Activated CD8-positive, alpha-beta memory T cell treated with anti-CD3 and anti-CD28 coated beads, Interleukin-2, amount 50 U/mL, for 1 hour (primary cell): ENCODE data around the gene MTTP.
"Not testable (repeated sequence)": the region's sequence is repeated elsewhere in the genome, so short reads cannot be mapped to it uniquely, and the experiment has no call there.

Experiments
- DNase-seq: peaks from one replicate; pipeline ENCODE4 v3.0.0-alpha.2; 2020; ENCODE audit errors: extremely low read depth

Gene MTTP

DNA sequence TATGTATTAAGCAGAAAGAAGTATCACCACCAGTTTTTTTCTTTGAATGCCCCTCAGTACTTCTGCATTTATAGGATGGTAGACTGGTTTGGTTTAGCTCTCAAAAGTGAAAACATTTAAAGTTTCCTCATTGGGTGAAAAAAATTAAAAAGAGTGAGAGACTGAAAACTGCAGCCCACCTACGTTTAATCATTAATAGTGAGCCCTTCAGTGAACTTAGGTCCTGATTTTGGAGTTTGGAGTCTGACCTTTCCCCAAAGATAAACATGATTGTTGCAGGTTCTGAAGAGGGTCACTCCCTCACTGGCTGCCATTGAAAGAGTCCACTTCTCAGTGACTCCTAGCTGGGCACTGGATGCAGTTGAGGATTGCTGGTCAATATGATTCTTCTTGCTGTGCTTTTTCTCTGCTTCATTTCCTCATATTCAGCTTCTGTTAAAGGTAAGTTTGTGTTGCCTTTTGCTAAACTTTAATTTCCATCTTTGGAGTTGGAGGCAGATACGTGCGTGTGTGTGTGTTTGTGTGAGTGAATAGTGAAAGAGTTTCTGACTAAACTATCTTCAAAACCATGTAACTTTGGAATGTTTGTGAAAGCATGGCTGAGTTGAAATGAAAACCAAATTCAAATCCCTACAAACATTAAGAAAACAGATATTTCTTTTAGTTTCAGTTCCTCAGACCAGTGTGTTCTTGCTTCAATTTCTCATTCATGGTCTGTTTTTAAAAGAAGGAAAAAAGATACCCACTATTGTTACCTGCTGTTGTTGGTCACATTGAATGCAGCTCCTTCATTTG lies at the start of gene MTTP:
MTTP (plus strand) TSS at position 295 of the 795 bp plus-strand sequence; CDS start at position 381, 86 bp downstream.
- DNase-seq, result no peak

DNA sequence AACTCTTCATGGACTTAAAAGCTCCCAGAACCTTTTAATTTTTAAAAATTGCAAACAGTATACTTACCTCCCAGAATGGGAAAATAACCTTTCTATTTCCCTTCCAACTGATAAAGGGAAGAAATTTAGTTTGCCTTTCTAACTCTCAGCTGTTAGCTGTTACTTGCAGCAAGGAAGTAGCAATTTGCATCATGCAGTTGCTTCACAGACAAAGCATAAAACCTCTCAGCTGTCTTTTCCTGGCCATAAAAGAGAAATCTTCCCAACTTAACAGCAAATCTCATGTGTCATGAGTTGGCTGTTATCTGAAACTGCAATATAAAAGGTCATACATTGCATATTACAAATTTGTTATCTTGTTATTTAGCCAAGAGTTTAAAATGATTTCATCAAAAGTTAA lies 45.4 kb upstream of the MTTP start:
- no peak for DNase-seq

DNA sequence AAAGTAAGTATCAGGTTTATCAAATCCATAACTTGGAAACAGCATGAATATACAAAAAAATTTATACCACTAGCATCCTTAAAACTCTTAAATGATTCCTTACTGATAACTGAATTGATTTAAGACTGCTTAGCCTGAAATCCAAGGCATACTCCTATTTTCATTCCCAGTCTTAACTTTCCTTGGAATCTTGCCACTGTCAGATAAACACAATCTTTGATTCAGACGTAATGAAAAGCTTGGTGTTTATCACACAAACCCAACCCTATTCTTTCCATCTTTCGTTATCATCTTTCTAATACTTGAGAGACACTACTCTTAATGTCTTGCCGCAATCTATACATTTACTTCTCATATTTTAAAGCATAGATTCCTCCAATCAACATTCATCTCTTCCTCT lies 44.7 kb upstream of the MTTP start:
- DNase-seq, result no peak

DNA sequence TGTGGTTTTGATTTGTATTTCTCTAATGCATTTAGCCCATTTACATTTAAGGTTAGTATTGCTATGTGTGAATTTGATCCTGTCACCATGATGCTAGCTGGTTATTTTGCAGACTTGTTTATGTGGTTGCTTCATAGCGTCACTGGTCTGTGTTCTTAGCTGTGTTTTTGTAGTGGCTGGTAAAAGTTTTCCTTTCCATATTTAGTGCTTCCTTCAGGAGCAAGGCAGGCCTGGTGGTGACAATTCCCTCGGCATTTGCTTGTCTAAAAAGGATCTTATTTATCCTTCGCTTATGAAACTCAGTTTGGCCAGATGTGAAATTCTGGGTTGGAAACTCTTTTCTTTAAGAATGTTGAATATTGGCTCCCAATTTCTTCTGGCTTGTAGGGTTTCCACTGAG lies 39.9 kb upstream of the MTTP start:
- DNase-seq, result not testable (repeated sequence)

DNA sequence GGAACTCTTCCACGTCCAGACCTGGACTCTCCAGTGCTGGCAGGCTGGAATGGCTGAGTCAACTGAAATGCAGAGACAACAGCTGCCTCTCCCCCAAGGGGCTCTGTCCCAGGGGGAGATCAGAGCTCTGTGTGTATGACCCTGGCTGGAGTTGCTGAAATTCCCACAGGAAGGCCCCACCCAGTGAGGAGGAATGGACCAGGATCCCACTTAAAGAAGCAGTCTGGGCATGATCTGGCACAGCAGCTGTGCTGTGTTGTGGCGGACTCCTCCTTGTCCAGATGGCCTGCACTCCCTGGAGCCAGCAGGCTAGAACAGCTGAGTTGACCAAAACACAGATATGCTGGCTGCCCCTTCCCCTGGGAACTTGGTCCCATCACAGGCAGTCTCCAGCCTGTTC lies 38.4 kb upstream of the MTTP start:
- no peak for DNase-seq

DNA sequence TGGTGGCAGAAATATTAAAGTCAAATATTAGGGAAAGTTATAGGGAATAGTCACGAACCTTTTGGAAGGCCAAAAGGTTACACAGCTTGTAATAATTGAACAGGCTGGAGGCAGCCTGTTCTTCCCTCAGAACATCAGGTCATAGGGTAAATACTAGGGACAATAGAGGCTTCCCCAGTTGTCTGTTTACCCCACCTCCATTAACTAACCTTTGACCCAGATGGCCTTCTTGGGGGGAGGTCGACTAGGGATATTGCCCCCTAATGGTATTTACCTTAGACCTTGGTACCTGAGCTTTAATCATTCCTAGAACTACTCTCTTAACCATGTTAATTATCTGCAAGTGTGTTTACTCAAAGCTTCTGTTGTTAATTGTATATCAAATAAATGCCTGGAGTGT lies 37.8 kb upstream of the MTTP start:
- DNase-seq, result no peak

DNA sequence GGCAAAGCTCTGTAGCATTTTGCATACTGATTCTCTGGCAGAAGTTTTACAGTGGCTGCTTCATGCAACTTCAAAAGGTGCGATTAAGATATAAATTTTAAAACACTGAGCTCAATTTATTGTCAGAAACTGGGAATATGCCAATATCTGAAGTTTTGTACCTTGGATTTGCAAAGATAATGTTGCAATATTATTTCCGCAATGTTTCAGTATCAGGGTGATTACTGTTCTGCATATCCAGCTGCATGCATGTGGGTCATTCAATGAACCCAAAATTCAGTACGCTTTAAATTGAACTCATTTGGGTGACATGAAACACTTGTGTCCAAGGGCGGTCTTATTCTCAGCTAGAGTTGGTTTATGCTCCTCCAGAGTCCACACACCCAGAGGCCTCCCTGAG lies 37.0 kb upstream of the MTTP start:
- DNase-seq, result no peak

DNA sequence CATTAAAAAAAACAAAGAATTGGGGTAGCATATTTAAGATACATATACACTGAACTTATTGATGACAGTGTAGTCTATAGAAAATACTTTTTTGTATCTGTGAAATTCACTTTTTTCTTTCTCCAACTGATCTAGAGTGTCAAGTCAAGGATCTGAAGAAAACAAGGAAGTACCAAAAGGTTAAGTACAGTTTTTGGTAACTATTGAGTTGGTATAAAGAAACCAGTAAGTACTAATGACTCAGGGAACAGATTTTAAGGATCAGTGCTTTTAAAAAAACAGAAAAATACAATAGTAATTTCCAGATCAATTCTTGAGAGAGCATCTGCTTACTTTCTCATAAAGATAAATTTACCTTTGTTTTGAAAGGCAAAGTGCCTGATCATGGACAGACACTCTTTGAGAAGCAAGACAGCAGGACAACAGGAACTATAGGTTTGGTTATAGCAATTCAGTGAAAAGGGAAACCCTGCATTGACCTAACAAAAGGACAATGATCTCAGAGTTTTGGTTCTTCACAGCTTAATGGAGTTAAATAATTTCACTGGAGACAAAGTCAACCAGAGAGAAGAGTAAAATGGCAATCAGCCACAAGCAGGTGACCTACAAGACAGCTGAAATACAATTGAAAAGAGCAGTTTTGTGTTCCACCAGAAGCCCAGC lies 34.2 kb upstream of the MTTP start:
- no peak for DNase-seq

DNA sequence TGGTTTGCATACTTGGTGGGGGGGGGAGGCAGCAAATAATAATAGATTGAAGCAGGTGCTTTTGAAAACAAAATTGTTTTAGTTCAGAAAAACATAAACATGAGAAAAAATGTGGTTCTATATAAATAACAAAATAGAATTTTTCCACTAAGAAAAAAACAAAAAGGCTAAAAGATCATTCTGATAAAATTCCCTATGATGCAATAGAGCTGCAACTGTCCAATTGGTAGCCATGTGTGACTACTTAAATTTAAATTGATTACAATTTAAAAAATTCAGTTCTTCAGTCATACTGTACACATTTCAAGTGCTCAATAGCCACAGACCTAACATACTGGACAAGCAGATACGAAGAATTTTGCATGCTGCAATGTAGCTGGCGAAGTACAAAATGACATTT lies 21.8 kb upstream of the MTTP start:
- no peak for DNase-seq

DNA sequence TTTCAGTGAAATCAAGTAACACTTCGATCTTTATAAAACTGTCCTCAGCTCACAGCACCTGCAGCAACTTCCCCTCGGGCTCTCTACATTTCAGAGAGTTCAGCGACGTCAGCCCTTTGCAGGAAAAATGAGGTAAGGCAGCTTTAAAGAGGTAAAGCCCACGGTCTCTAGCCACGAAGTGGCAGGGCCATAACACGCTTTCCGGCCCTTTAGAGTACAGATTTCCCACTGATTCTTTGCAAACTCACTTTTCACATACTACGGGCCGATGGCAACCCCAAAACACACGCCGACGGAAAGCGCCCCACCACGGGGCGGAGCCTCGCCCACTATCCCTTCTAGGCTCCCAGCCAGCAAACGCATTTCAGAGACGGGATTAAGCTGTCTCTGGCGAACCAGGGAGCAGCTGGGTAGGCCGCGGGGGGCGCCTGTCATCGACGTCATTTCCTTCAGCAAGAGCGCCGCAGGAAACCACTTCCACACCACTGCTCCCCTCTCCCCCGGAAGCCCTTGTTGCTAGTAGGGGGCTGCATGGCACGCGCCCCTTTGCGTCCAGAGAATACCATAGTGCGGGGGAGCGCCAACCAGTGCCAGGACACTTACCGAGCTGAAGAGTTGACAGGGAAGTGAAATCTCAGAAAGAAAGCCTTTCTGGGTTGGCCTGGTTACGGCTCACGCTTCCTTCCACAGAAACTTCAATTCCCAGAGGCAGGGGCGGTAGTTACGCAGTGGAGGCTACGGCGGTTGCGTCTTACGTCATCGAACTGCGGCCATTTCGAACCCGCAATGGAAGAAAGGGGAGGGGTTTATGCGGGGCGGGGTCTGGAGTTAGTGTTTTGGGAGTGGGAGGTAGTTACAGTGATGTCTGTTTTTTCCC lies 11.1 kb upstream of the MTTP start, which contains the start of gene TRMT10A:
TRMT10A (minus strand) TSS at position 730 of the 877 bp plus-strand sequence. CDS start 4,701 bp downstream, outside the sequence.
- DNase-seq, result peak; percentile 85

DNA sequence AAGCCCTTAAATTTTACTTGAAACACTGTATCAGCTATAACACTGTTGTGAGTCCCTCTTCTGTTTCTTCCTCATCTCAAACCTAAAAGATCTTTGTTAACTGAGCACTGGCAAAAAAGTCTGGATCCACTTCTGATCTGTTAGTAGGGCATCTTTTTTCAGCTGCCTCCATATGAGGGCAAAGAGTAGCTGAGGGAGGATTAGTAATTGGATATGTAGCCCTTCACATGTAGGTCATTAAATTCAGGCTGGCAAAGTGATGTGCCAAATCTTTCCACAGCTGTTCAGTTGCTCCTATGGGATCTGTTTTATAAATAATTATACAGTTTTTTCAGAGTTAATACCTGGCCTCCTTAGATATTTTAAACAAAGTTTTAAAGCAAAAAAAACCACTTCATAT lies 9.7 kb upstream of the MTTP start:
- no peak for DNase-seq

DNA sequence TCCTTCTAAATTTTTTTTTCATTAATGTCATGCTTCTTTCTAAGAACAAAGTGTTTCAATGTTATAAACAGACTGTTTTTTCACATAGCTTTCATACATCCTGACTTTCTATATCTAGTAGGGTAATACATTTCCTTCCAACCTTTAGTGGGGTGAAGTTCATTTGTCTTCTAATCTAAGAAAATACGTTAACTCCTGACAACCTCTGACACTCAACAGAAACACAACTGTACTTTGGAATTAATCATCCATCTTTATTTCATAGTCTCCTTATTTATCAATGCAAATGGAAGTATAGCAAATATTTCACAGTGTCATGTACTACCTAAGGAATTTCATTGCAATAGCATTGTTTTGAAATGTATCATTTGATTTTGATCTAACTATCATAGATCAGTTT lies 2.7 kb upstream of the MTTP start:
- DNase-seq, result no peak

DNA sequence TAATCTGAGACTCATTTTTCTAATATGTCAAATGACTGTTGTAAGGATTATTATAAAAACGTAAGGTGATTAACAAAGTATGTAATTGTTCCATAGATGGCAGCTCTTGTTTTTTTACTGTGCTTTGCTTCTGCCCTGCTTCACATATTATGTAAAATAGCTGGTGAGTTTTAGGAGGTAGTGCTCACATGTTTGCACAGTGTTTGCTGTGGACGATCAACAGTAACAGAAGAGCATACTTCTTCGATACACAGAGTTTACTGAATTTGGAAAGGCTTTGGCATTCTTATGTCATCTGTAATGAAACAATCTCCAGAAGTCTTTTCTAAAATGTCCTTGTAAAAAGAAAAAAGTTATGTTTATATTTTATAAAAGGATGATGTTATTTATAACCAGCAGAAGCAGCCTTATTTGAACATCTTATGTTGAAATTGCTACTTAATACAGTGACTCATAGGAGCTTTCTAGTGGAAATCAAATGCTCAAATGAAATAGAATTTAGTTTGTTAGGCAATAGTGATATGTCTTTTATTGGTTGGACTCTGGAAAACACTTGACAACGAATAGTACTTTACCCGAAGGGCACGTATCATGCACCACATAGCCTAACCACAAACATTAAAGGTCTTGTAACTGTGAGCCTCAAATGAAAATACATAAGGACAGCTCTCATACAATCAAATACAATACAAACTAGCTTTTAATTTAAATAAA lies 1.9 kb upstream of the MTTP start:
- no peak for DNase-seq

DNA sequence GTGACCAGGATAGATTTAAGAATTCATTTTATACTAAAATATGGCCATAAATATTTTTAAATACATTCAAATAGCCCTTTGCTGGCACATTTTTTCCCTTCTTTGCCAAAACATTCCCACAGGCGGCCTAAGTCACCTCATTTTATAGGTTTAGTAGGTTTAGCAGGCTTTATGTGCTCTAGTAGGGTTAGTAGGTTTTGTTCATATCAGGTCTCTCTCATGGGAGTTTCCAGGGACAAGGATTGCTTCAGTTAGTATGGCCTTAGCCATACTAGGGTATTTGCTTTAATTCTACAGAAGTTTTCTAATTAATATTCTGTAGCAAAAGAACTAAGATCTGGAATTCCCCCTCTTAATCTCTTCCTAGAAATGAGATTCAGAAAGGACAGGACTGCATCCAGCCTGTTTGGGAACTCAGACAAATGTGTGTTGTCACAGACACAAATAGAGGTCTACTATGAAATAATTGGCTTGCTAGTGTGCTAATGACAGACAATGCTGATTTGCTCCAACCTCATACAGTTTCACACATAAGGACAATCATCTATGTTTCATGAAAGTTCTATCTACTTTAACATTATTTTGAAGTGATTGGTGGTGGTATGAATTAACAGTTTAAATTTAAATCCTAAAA lies 772 bp upstream of the MTTP start:
- DNase-seq, result no peak

DNA sequence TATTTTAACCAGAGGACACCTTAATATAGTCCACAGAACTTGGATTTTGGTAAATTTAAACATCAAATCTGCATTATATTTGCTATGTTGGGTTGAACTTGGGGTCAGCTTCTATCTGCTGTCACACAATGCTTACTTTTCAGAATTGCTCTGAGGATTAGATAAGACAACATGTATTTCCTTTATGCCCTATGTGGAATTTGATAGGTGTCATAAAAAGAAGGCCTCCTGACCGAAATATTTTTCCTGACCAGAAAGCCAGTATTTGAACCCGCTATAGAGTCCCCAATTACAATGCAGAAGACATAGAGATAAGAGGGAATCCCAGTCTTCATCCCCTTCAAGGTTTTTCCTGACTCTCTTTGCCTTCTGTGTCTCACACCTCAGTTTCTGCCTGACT lies 4.1 kb downstream of the MTTP start:
- DNase-seq, result no peak

DNA sequence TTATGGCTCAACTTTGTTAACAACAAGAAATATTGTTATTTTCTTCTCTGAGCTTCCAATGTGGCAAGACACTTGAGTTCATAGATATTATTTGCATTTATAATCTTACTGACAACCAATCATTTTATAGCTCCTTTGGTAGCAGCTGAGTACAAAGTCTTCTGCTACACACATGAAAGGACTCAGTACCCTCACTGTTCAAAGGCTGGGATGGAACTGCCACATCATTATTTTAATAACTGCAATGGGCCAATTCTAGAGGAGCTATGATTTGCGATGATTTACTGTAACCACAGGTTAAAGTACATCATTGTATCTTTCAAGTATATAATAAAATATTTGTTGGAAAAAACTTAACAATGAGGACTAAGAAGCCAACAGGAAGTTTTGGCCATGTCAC lies 10.9 kb downstream of the MTTP start:
- DNase-seq, result no peak

DNA sequence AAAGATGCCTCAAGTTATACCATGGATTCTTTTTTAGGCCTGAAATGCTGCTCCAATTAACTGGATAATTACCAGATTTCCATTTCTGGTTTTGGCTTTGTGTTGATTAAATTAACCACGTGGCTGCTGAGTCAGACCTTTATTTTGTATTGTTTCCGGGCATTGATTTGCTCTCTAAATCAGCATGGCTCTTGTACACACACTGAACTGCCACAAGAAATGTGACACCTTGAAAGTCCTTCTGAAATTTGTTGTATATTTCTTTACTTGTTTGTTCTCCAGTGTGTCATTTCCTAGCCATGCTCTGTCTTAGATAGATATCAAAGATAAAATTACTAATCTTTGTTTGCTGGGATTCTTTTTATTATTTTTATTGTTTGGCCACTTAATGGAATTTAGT lies 11.7 kb downstream of the MTTP start:
- DNase-seq, result no peak

DNA sequence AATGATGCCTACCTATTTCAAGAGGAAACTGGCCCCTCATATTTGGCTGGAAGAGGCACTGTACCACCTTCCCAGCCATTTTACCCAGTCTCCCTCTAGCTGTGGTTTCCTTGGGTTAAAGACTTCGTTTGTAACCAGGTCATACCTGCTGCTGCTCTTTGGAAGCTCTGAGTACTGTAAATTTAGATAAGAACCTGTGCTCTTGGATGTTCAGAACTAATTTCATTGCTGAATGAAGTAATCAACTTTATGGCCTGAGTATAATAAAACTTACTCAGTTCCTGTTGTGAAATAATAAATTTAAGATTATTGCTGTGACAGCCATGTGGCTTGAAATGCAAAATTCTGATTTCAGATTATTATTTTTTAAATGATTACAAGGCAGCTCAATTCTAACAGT lies 12.2 kb downstream of the MTTP start:
- DNase-seq, result no peak

DNA sequence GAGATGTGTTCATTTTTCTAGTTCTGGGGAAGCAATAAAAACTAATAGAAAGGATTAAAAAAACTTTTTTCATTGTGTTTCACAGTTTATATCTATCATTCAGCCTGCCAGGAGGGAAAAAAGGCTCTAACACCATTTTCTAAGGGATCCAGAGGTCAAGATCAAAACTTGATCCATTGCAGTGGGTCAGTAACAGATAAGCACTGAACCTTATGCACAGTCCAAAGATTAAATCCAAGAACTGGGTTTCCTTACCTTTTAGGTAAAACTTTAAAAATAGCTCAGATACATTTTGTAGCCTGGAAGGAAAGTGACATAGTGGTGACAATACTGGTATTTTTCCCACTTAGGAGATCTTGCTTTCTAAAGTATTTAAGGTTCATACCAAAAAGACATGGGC lies 12.7 kb downstream of the MTTP start:
- no peak for DNase-seq

DNA sequence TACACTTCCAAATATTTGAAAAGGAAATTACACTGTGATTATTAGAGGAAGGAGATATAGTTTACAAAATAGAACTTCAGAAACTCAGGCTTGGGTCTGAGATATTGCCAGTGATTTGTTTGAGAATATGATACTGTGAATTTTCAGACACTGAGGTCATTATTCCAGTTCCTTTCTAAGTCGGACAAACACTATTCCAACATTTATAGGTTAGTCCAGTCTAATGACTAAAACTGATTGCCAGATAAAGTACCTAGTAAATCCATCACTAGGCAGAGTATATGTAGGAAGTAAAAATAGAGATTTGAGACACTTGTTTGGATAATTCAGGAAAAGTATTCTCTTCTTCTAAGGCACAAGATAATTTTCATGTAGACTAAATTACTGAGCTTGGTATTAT lies 13.2 kb downstream of the MTTP start:
- no peak for DNase-seq

DNA sequence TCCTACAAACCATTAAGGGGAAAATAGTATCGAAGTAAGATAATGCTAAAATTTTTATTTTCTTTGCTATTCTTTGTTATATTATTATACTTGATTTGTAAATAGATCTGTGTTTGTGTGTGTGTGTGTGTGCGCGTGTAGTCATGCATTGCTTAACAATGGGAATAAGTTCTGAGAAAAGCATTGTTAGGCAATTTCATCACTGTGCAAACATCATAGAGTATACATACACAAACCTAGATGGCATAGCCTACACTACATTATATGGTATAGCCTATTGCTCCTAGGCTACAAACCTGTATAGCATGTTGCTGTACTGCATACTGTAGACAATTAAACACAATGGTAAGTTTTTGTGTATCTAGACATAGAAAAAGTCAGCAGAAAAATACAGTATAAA lies 17.1 kb downstream of the MTTP start:
- DNase-seq, result no peak
